GM10248 (cell line): ENCODE data around the gene IL3.

Experiments used
- CTCF ChIA-PET: fragments of 300-600 bp; sonication (Branson Sonifier 250); formaldehyde crosslinking; extraction: SDS; loops from one replicate; lab custom pipeline; 2021; ENCODE audit warnings: antibody characterized with exemption; lab: Yijun Ruan, JAX
- POLR2A ChIA-PET: fragments of 350-650 bp; sonication (Branson Sonifier 250); formaldehyde crosslinking; extraction: SDS; loops from one replicate; lab custom pipeline; 2020; ENCODE audit warnings: antibody characterized with exemption; lab: Yijun Ruan, JAX
- DNase-seq: peaks from one replicate; pipeline ENCODE4 v3.0.0; 2012; ENCODE audit errors: extremely low spot score
- CTCF ChIP-seq: IDR thresholded peaks from 2 replicates; pipeline ENCODE4 v1.5.1; 2012; ENCODE audit warnings: mild to moderate bottlenecking, low read depth; ENCODE audit errors: extremely low read depth, missing control alignments, control extremely low read depth

Gene IL3

GRCh38 chr5:132013711-132014110 lies 46.7 kb upstream of the IL3 start:
- no peak for DNase-seq
- no peak for TF ChIP-seq CTCF
- ChIA-PET CTCF (interaction anchor here (9.2 kb wide), 1 partner anchor 424 kb away, joined by 191 read pairs; no protein-coding TSS in a partner anchor), POLR2A (no interaction called here)

DNA sequence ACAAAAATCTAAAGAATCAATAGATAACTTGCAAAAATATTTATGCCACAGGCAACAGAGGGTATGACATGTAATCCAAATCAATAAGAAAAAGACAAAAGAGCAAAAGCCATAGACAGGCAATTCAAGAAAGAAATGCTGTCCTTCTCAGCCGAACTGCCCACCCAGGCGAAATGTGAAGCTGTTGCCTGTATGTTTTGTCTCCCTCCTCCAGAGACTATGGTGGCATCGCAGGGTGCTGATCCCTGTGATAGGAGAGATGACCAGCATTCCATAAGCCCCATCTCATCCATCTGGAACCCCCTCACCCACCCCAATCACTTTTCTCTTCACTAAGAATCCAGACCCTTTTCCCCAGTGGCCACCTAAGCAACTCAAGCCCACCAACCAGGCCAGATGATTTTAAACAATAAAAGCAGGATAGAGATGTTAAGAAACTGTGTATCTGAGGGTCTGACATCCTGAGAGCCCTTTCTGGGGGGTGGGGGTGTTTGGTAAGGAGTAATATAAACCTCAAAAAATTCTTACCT lies 43.7 kb upstream of the IL3 start:
- DNase-seq, result no peak
- ChIA-PET CTCF (interaction anchor here (1.6 kb wide), 1 partner anchor 9 kb away, joined by 8 read pairs; no protein-coding TSS in a partner anchor), POLR2A (no interaction called here)
- no peak for TF ChIP-seq CTCF

GRCh38 chr5:132017316-132017715 lies 43.1 kb upstream of the IL3 start:
- ChIA-PET CTCF (interaction anchor here (1.6 kb wide), 1 partner anchor 9 kb away, joined by 8 read pairs; no protein-coding TSS in a partner anchor), POLR2A (no interaction called here)
- no peak for TF ChIP-seq CTCF
- no peak for DNase-seq

- no peak for TF ChIP-seq CTCF
- ChIA-PET CTCF (interaction anchor here (1.6 kb wide), 1 partner anchor 10 kb away, joined by 8 read pairs; no protein-coding TSS in a partner anchor), POLR2A (no interaction called here)
- no peak for DNase-seq
Measured at GRCh38 chr5:132017738-132018625, 42.5 kb upstream of the IL3 start.

- no peak for TF ChIP-seq CTCF
- no peak for DNase-seq
- ChIA-PET CTCF (interaction anchor here (1.0 to 2.8 kb wide), 5 partner anchors 11 to 430 kb away, joined by 3 to 15 read pairs (median 4); no protein-coding TSS in a partner anchor), POLR2A (no interaction called here)
Measured at GRCh38 chr5:132019337-132019736, 41.1 kb upstream of the IL3 start.

GRCh38 chr5:132019857-132020555 lies 40.4 kb upstream of the IL3 start:
- peak; percentile 78 for DNase-seq
- ChIA-PET POLR2A (no interaction called here), CTCF (interaction anchor here (1.0 to 2.8 kb wide), 5 partner anchors 12 to 430 kb away, joined by 3 to 15 read pairs (median 4); no protein-coding TSS in a partner anchor)
- TF ChIP-seq CTCF, result no peak
